Prostate gland (tissue), 2 donors: Measurements from ENCODE around the gene ROBO2. TPM values are rescaled to one million over a fixed set of nuclear protein-coding genes. Genes with fewer than 3 reads are reported as not detected.

Source experiments
- DNase-seq: peaks from one replicate; pipeline ENCODE4 v3.0.0-alpha.2; 2019; ENCODE audit warnings: low spot score
- H3K27ac ChIP-seq, 2 donors: fragments of 200-600 bp; sonication (generic); 2 replicates each; pipeline ENCODE4 v1.5.1; 2017 to 2019
- H3K27me3 ChIP-seq: fragments of 200-600 bp; sonication (generic); replicated peaks from 2 replicates; pipeline ENCODE4 v1.5.1; 2019; ENCODE audit not compliant: insufficient read depth
- H3K36me3 ChIP-seq, 2 donors: fragments of 200-600 bp; sonication (generic); 1 replicate in 1 of 2; 2 replicates in 1 of 2; pipeline versions ENCODE4 v1.5.1 to v1.8.1; 2017 to 2019
- H3K4me1 ChIP-seq: fragments of 200-600 bp; sonication (generic); replicated peaks from 2 replicates; pipeline ENCODE4 v1.5.1; 2019
- H3K4me3 ChIP-seq, 2 donors: fragments of 200-600 bp; sonication (generic); 2 replicates each; pipeline ENCODE4 v1.5.1; 2017 to 2019
- H3K9me3 ChIP-seq: fragments of 200-600 bp; sonication (generic); 2 replicates; pipeline ENCODE4 v1.5.1; 2017
- POLR2A ChIP-seq: fragments of 450-650 bp; IDR thresholded peaks from one replicate; pipeline ENCODE4 v1.6.1; 2016; ENCODE audit warnings: antibody characterized with exemption, mild to moderate bottlenecking
- POLR2AphosphoS5 ChIP-seq: sonication (generic); formaldehyde crosslinking; IDR thresholded peaks from one replicate; pipeline ENCODE4 v1.6.1; 2017; ENCODE audit warnings: antibody characterized with exemption
- WGBS: methylation state at CpG from one replicate; pipeline ENCODE4 v1.1.5; 2018; 5-methylcytosine and 5-hydroxymethylcytosine counted together
- intact Hi-C: fragments of 100-400 bp; cut with DNase I; formaldehyde crosslinking; loops from one replicate; pipeline ENCODE4 v1.14.2; 2022
- total RNA-seq, 2 donors: library from RNA; depleted of rRNA; stranded (reverse); fragments of >200 nt; gene quantifications; one replicate each; pipeline ENCODE4 v1.1.0, GENCODE V29; 2016
- TF ChIP-seq, protein P1 (sequence below), 4 experiments: fragments of 200-600 bp in 2 of 4; fragments of 450-650 bp in 2 of 4; sonication (generic) in 2 of 4; IDR thresholded peaks; 1 replicate in 3 of 4; 2 replicates in 1 of 4; pipeline ENCODE4 v1.5.1; 2016 to 2019; ENCODE audit warnings: antibody characterized with exemption in 4 of 4, mild to moderate bottlenecking in 2 of 4, moderate library complexity in 2 of 4

Gene ROBO2
- total RNA-seq, 2 donors from 2014 or later = 3.6 to 18.2 TPM

DNA sequence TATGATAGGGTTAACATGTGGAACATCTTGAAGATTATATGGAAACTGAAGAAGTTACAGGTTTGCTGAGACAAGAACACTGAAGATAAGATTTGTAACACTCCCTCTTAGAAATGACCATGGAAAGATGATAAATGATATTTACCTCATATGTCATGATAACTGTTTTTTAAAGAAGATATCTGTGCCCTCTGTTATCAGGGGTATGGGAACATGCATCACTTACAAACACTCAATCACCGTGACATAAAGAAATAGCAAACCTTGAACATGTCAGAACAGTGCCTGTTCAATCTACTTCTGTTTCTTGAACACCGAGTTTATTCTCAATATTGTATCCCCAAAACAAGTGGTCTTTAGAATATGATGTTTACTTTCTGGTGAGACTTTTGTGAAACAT, 149.4 kb downstream of the ROBO2 start:
- no peak for DNase-seq
- H3K9me3 ChIP-seq = no peaks in the 10 kb centered on the region
- H3K4me3 ChIP-seq = no peak overlapping the region
- 72% methylated on average over 2 of the region's 2 CpGs for WGBS
- no peaks in the 10 kb centered on the region for H3K27me3 ChIP-seq
- H3K4me1 ChIP-seq = no peaks in the 10 kb centered on the region
- TF ChIP-seq POLR2AphosphoS5 = no peak
- no peak for TF ChIP-seq POLR2A
- TF ChIP-seq, protein P1, sequence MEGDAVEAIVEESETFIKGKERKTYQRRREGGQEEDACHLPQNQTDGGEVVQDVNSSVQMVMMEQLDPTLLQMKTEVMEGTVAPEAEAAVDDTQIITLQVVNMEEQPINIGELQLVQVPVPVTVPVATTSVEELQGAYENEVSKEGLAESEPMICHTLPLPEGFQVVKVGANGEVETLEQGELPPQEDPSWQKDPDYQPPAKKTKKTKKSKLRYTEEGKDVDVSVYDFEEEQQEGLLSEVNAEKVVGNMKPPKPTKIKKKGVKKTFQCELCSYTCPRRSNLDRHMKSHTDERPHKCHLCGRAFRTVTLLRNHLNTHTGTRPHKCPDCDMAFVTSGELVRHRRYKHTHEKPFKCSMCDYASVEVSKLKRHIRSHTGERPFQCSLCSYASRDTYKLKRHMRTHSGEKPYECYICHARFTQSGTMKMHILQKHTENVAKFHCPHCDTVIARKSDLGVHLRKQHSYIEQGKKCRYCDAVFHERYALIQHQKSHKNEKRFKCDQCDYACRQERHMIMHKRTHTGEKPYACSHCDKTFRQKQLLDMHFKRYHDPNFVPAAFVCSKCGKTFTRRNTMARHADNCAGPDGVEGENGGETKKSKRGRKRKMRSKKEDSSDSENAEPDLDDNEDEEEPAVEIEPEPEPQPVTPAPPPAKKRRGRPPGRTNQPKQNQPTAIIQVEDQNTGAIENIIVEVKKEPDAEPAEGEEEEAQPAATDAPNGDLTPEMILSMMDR (IDR thresholded peaks at IDR 0.05) = no peak
- no peak overlapping the region for H3K27ac ChIP-seq
- H3K36me3 ChIP-seq = no peaks in the 10 kb centered on the region
- intact Hi-C loops = no loop called here

DNA sequence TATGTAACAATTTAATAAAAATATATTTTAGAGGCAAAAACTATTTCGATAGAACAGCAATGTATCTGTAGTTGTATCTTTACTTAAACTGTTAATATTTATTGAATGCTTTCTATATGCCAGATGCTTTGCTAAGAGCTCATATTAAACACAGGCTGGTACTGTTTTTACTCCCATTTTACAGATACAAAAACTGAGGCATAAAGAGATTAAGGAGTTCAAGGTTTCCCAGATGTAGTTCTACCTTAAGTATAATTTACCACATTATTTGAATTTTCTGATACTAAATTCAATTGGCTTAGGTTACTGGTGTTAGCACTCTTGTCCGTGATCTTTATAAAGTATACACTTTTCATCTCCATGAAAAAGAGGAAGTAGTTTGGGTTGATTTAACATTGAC, 149.8 kb downstream of the ROBO2 start:
- H3K9me3 ChIP-seq = no peaks in the 10 kb centered on the region
- no peaks in the 10 kb centered on the region for H3K27me3 ChIP-seq
- TF ChIP-seq POLR2AphosphoS5 (no peak), POLR2A (no peak)
- TF ChIP-seq, protein P1 (IDR thresholded peaks at IDR 0.05) = no peak
- intact Hi-C loops = no loop called here
- DNase-seq = no peak
- H3K27ac ChIP-seq = no peak overlapping the region
- no peaks in the 10 kb centered on the region for H3K36me3 ChIP-seq
- no peaks in the 10 kb centered on the region for H3K4me1 ChIP-seq
- 45% methylated on average over 2 of the region's 2 CpGs for WGBS
- no peak overlapping the region for H3K4me3 ChIP-seq

DNA sequence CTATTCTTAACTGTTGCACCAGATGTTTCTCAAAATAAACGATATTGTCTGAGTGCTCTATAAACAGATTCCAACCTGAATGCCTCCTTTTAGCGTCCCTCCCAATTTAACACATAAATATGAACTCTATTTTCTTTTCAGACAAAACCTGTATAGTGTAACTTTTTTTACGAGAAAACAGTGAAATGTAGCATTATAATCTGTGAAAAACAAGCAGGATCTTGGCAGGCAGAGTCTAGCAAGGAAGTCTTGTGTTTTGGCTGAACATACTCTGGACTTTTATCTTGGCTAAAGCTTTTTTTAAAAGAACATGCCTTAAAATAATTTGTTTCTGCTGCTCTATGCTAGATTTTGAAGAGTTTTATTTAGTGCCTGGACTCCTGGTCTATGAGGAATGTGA, 150.5 kb downstream of the ROBO2 start:
- TF ChIP-seq POLR2A (no peak), POLR2AphosphoS5 (no peak)
- TF ChIP-seq, protein P1 (IDR thresholded peaks at IDR 0.05) = no peak
- no peak for DNase-seq

DNA sequence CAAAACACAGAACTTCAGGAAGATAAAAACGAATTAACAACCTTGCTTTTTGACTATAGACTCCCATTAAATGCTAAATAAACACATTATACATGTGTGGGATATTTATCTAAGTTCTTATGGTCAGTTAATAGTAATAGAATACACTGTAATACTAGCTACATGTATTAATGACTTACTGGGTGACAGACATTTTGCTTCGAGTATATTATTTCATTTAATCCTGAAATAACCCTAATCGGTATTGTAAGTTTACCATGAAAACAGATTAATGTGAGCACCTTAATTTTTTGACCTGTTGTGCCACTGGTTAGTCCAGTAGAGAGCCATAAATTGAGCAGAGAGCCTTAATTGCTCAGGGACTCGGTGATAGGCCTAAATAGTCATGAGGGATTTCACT, 151.1 kb downstream of the ROBO2 start:
- Histone ChIP-seq H3K4me1 (no peaks in the 10 kb centered on the region), H3K36me3 (no peaks in the 10 kb centered on the region), H3K9me3 (no peaks in the 10 kb centered on the region), H3K27ac (no peak overlapping the region), H3K4me3 (no peak overlapping the region), H3K27me3 (no peaks in the 10 kb centered on the region)
- 49% methylated on average over 4 of the region's 4 CpGs for WGBS
- TF ChIP-seq POLR2AphosphoS5 = no peak
- no peak for TF ChIP-seq POLR2A
- TF ChIP-seq, protein P1 (IDR thresholded peaks at IDR 0.05) = no peak
- intact Hi-C loops = no loop called here
- DNase-seq = no peak

More for the DNA sequence above, 150.5 kb downstream of the ROBO2 start:
- 10% methylated on average over 3 of the region's 3 CpGs for WGBS
- no peak overlapping the region for H3K4me3 ChIP-seq
- H3K4me1 ChIP-seq = no peaks in the 10 kb centered on the region
- H3K36me3 ChIP-seq = no peaks in the 10 kb centered on the region
- no peak overlapping the region for H3K27ac ChIP-seq
- H3K9me3 ChIP-seq = no peaks in the 10 kb centered on the region
- no peaks in the 10 kb centered on the region for H3K27me3 ChIP-seq
- intact Hi-C loops = no loop called here

DNA sequence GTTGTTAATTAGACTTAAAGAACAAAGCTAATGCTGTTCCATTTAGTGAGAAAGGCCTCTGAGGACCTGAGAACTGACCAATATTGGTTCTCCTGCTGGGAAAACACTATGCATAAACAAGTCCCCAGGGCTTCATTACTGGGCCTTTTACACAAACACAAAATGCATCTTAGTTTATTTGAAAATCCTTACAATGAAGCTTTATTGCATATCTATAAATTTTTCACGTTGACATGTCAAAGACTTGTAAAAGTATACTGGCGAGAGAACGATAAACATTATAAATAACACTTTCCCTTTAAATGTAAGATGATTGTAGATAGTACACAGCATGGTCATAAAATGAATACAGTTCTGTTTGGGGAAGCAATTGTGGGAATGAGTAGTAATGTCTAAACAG, 151.7 kb downstream of the ROBO2 start:
- H3K27me3 ChIP-seq = no peaks in the 10 kb centered on the region
- no peaks in the 10 kb centered on the region for H3K36me3 ChIP-seq
- no peak overlapping the region for H3K4me3 ChIP-seq
- TF ChIP-seq, protein P1 (IDR thresholded peaks at IDR 0.05) = no peak
- TF ChIP-seq POLR2AphosphoS5 = no peak
- no peak for TF ChIP-seq POLR2A
- intact Hi-C loops = no loop called here
- H3K9me3 ChIP-seq = no peaks in the 10 kb centered on the region
- H3K27ac ChIP-seq = no peak overlapping the region
- no peak for DNase-seq
- 23% methylated on average over 3 of the region's 3 CpGs for WGBS
- no peaks in the 10 kb centered on the region for H3K4me1 ChIP-seq
